OCI-LY7 (cell line): ENCODE measurements around the gene CHADL.

Source experiments
- EZH2phosphoT487 ChIP-seq: fragments of 200-600 bp; sonication (generic); IDR thresholded peaks from 2 replicates; pipeline ENCODE4 v1.6.1; 2018; ENCODE audit warnings: low read depth, borderline replicate concordance, mild to moderate bottlenecking, mixed run types, antibody characterized with exemption, low read length, moderate library complexity, mixed read lengths
- TF ChIP-seq, protein P1 (sequence below): fragments of 200-600 bp; sonication (generic); conservative IDR thresholded peaks from 2 replicates; pipeline ENCODE4 v1.5.1; 2014; ENCODE audit warnings: mild to moderate bottlenecking, antibody characterized with exemption, low read length, moderate library complexity, mixed read lengths

DNA sequence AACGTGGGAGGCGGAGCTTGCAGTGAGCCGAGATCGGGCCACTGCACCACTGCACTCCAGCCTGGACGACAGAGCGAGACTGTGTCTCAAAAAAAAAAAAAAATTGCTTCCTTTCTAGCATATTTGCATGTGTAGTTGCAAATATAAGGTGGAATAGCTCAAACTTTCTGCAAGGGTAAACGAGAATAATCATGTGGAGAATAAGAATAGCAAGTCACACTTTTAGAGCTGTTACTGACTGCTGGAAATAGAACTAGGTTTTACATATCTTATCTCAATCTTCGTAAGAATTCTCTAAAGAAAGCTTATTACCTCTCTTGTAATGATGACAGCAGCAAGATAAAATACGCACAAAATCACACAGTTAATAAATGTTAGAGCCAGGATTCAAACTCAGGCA lies 34.0 kb downstream of the CHADL start:
- TF ChIP-seq, protein P1, sequence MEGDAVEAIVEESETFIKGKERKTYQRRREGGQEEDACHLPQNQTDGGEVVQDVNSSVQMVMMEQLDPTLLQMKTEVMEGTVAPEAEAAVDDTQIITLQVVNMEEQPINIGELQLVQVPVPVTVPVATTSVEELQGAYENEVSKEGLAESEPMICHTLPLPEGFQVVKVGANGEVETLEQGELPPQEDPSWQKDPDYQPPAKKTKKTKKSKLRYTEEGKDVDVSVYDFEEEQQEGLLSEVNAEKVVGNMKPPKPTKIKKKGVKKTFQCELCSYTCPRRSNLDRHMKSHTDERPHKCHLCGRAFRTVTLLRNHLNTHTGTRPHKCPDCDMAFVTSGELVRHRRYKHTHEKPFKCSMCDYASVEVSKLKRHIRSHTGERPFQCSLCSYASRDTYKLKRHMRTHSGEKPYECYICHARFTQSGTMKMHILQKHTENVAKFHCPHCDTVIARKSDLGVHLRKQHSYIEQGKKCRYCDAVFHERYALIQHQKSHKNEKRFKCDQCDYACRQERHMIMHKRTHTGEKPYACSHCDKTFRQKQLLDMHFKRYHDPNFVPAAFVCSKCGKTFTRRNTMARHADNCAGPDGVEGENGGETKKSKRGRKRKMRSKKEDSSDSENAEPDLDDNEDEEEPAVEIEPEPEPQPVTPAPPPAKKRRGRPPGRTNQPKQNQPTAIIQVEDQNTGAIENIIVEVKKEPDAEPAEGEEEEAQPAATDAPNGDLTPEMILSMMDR, result no peak
- no peak for TF ChIP-seq EZH2phosphoT487
